ENCODE data around the gene KCNQ1.

Gene KCNQ1

GRCh38 chr11:2570841-2571597, 126.2 kb downstream of the KCNQ1 start:
- no peak for DNase-seq

GRCh38 chr11:2571598-2572281, 126.9 kb downstream of the KCNQ1 start:
- DNase-seq = no peak

GRCh38 chr11:2572491-2573239, 127.9 kb downstream of the KCNQ1 start:
- DNase-seq = no peak

- DNase-seq = no peak
Observed at GRCh38 chr11:2573240-2574042, 128.6 kb downstream of the KCNQ1 start.

- no peak for DNase-seq
Observed at GRCh38 chr11:2574043-2574552, 129.3 kb downstream of the KCNQ1 start.

GRCh38 chr11:2574553-2575535, 130.0 kb downstream of the KCNQ1 start:
- no peak for DNase-seq

- DNase-seq = no peak
Observed at GRCh38 chr11:2575591-2576051, 130.8 kb downstream of the KCNQ1 start.

- no peak for DNase-seq
Observed at GRCh38 chr11:2576111-2576510, 131.3 kb downstream of the KCNQ1 start.

GRCh38 chr11:2576549-2576948, 131.7 kb downstream of the KCNQ1 start:
- DNase-seq = no peak

GRCh38 chr11:2577031-2577990, 132.5 kb downstream of the KCNQ1 start:
- DNase-seq = no peak

GRCh38 chr11:2577991-2578928, 133.5 kb downstream of the KCNQ1 start:
- no peak for DNase-seq

GRCh38 chr11:2578929-2579270, 134.1 kb downstream of the KCNQ1 start:
- DNase-seq = no peak

- no peak for DNase-seq
Observed at GRCh38 chr11:2579315-2580060, 134.7 kb downstream of the KCNQ1 start.

GRCh38 chr11:2580061-2580421, 135.2 kb downstream of the KCNQ1 start:
- DNase-seq = no peak

GRCh38 chr11:2580571-2581001, 135.8 kb downstream of the KCNQ1 start:
- no peak for DNase-seq

GRCh38 chr11:2581151-2581930, 136.5 kb downstream of the KCNQ1 start:
- no peak for DNase-seq

- DNase-seq = peak in 1 of 2 donors; percentile 12
Observed at GRCh38 chr11:2581931-2582350, 137.1 kb downstream of the KCNQ1 start.
